HG03354 (cell line): ENCODE data around the gene PPRC1.

Experiments used
- ATAC-seq: cut with Tn5 transposase; IDR thresholded peaks from one replicate; pipeline ENCODE4 v1.9.1; 2021; ENCODE audit warnings: mild to moderate bottlenecking; ENCODE audit not compliant: unreplicated experiment, poor library complexity, severe bottlenecking

PPRC1 gene

GRCh38 chr10:102132563-102133372 is at the start of gene PPRC1:
Gene PPRC1, plus strand, starts transcription at chr10:102133040. Its CDS starts 29 bp downstream, at chr10:102133069.
- ATAC-seq: peak; percentile 94

GRCh38 chr10:102083541-102083940 is 49.3 kb upstream of the PPRC1 start:
- no peak for ATAC-seq

GRCh38 chr10:102085336-102085735 is 47.5 kb upstream of the PPRC1 start:
- ATAC-seq: no peak

- no peak for ATAC-seq
These were observed 46.6 kb upstream of the PPRC1 start for GRCh38 chr10:102086196-102086595.

GRCh38 chr10:102090772-102091171 is 42.1 kb upstream of the PPRC1 start:
- no peak for ATAC-seq

DNA sequence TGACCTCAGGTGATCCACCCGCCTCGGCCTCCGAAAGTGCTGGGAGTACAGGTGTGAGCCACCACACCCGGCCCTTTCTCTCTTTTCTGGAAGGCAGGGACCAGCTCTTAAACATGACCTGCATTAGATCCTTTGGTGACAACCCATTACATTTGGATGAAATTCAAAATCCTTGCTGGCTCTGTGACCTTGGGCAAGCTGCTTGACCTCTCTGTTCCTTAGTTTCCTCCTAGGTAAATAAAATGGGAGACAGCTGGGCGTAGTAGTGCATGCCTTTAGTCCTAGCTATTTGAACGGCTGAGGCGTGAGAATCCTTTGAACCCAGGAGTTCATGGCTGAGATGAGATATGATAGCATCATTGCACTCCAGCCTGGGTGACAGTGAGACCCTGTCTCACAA is 36.4 kb upstream of the PPRC1 start:
- no peak for ATAC-seq

DNA sequence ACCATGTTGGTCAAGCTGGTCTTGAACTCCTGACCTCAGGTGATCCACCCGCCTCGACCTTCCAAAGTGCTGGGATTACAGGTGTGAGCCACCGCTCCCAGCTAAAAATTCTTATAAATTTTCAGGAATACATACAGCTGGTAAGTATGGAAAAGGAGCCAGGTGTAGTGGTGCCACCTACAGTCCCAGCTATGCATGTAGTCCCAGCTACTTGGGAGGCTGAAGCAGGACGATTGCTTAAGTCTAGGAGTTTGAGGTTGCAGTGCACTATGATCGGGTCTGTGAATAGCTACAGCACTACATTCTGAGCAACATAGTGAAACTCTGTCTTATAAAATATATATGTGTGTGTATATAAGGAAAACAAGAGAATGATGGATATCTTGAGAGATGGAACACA is 31.7 kb upstream of the PPRC1 start:
- ATAC-seq: no peak

- no peak for ATAC-seq
These were observed 30.4 kb upstream of the PPRC1 start for GRCh38 chr10:102102421-102102820.

- ATAC-seq: no peak
These were observed 25.8 kb upstream of the PPRC1 start for GRCh38 chr10:102106998-102107397.

GRCh38 chr10:102109166-102110116 is 23.4 kb upstream of the PPRC1 start:
- no peak for ATAC-seq

DNA sequence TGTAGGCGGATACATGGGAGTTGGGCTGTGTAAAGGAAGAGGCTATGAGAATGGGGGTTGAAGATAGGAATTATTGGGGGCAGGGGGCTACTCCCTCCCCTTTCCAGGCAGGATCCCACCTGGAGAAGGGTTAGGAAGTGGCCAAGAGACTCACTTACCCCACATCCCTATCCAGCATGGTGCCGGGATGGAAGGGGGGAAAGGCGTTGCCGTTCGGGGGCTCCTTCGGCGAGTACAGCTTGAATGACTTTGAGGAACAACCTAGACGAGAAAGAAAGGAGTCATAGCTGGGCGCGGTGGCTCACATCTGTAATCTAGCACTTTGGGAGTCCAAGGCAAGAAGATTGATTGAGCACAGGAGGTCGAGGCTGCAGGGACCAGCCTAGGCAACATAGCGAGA is 21.6 kb upstream of the PPRC1 start:
- no peak for ATAC-seq

- no peak for ATAC-seq
These were observed 20.5 kb upstream of the PPRC1 start for GRCh38 chr10:102112210-102112817.

DNA sequence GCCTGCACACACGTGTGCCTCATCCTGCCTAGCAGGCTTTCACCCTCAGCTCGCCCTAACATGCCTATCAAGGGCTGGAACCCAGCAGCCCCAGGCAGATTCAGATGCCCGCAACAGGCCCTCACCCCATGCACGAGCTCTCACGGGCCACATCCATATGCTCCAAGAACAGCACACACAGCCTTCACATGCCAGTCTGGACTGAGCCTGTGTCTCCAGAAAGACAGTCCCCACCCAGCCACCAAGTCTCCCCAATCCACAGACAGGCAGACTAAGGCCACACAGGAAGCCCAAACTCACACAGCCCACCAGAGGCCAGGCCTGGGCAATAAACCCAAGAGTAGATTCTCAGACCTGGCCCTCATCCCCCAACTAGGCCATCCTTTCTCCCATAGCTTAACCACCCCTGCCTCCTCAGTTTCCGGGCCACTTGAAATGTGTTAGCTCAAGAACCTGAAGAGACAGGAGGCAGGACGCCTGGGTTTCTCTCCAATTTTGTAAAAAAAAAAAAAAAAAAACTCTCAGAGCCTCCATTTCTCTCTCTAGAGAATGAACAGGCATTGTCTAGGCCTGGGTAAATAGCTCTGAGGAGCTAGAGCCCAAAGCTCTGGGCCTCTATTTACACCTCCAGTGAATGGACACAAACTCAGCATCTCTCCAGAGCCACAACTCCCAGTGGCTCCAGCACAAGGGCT is 19.4 kb upstream of the PPRC1 start:
- ATAC-seq: no peak

DNA sequence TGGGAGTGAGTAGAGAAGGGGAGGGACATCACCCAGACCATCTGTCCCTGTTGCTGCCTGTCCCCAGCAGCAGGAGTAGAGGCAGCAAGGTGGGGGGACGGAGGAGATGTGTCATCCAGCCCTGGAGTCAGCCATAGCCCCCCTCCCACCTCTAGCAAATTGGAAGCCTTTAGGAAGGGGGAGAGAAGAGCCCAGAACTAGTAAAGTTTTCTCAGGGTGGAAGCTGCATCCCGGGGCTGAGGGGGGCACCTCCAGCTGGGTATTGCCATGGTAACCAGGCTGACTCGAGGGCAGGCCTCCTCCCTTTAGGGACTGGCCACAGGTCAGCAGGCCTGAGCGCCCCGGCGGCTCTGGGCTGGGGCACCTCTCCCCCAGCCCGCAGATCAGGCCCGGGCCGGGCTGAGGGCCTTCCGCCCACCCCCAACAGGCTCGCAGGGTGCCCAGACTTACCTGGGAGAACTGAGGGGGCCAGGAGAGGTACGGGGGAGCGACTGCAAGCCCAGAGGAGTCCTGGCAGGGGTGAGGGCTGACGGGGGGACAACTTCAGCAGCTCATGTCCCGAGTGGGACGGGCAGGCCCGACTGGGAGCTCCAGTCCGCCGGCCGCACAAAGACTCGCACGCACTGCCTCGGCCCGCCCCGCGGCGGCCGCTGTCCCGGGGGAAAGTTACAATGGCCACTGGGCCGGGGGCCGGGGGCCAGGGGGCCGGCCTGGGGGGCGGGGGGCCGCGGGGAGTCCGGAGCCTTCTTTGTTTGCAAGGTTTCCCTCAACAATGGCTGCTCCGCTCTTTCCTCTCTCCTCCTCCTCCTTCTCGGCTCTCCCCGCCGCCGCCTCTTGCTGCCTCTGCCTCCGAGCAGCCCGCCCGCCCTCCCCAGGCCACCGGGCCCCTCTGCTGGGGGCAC is 18.6 kb upstream of the PPRC1 start:
- peak; percentile 22 for ATAC-seq

- peak; percentile 73 for ATAC-seq
These were observed 17.8 kb upstream of the PPRC1 start for GRCh38 chr10:102114861-102115618.

DNA sequence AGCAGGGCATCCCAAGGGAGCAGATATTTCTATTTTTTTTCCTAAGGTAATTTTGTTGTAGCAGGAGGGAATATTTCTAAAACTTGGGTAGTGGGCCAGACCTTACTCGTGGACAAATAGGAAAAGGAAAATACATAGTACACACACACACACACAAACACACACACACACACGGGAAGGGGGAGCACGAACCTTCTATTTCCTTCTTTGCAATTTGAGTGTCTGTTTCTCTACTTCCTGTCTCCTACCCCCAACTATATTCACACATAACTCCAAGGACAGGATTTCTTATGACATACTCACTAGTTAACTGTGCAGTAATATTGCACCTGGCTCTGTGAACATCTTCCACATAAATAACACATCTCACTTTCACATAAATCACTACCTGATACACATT is 17.1 kb upstream of the PPRC1 start:
- ATAC-seq: no peak

DNA sequence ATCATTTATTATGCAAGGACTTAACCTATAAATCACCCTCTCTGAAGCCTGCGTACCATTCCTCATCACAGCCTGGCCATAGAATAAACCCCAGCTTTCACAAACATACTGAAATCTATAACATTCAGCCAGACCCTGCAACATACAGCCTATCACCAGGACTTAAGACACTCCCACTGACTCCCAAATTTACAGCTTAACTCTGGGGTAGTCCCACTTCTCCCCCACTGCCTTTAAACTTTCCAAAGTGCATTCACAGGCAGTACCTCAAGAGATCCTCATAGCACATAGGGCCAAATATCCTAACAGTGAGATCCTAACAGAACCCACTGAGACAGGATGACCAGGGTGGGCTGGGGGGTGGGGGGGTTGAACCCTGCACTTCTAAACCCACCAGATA is 16.2 kb upstream of the PPRC1 start:
- ATAC-seq: no peak
